Measurements from ENCODE around the gene WNT8B.

WNT8B gene

DNA sequence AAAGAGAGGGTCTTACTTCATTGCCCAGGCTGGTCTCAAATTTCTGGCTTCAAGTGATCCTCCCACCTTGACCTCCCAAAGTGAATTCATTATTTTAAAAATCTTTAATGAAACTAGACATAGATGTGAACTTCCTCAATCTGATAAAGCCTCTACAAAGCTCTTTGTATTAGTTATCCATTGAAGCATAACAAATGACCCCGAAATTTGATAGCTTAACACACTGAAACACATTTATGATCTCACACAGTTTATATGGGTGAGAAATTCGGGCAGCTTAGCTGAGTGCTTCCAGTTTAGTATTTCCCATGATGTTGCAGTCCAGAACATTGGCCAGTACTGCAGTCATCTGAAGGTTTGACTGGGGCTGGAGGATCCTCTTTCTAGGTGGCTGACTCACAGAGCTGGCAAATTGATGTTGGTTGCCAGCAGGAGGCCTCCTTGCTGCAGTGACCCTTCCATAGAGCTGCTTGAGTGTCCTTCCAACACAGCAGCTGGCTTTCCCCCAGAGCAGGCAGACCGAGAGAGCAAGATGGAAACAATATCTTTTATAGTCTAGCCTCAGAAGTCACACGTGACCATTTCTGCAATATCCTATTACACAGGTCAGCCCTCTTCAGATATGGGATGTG lies 16.6 kb upstream of the WNT8B start:
- H3K79me2 ChIP-seq (ENCODE audit: insufficient read depth, low read depth): no peaks in the 10 kb centered on the region
- H3K27me3 ChIP-seq (ENCODE audit: insufficient read depth, low read depth): no peaks in the 10 kb centered on the region
- no peak overlapping the region for H3K27ac ChIP-seq
- no peak overlapping the region for H3K4me2 ChIP-seq
- no peaks in the 10 kb centered on the region for H4K20me1 ChIP-seq (ENCODE audit: insufficient read depth)
- no peaks in the 10 kb centered on the region for H3K4me1 ChIP-seq (ENCODE audit: low read depth, poor library complexity, severe bottlenecking)
- no peak overlapping the region for H2AFZ ChIP-seq (ENCODE audit: low read depth)
- no peaks in the 10 kb centered on the region for H3K36me3 ChIP-seq (ENCODE audit: insufficient read depth)
- H3K4me3 ChIP-seq (IDR thresholded peaks at IDR 0.05; ENCODE audit: insufficient read depth, low read depth, low read length): no peak overlapping the region
- TF ChIP-seq, protein P1, sequence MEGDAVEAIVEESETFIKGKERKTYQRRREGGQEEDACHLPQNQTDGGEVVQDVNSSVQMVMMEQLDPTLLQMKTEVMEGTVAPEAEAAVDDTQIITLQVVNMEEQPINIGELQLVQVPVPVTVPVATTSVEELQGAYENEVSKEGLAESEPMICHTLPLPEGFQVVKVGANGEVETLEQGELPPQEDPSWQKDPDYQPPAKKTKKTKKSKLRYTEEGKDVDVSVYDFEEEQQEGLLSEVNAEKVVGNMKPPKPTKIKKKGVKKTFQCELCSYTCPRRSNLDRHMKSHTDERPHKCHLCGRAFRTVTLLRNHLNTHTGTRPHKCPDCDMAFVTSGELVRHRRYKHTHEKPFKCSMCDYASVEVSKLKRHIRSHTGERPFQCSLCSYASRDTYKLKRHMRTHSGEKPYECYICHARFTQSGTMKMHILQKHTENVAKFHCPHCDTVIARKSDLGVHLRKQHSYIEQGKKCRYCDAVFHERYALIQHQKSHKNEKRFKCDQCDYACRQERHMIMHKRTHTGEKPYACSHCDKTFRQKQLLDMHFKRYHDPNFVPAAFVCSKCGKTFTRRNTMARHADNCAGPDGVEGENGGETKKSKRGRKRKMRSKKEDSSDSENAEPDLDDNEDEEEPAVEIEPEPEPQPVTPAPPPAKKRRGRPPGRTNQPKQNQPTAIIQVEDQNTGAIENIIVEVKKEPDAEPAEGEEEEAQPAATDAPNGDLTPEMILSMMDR (conservative IDR thresholded peaks at IDR 0.05; ENCODE audit: low read depth, low read length): no peak
- no peak overlapping the region for H3K9ac ChIP-seq

DNA sequence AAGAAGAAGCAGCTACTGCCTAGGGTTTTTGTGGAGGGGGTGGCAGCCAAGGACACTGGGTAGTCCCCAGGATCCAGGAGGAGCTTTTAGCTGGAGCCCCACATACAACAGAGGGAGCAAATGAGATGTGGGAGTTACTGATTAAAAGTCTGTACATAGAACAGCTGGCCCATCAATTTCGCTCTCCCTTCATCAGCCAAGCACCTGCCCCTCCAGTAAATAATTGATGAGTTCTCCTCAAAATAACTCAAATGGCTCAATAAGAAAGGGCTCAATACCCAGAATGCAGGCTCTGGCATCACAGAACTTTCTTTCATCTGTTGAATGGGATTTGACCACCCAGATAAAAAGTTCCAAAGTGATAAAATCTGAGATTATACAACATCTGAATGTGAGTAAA lies 15.1 kb upstream of the WNT8B start:
- Histone ChIP-seq H3K4me3 (IDR thresholded peaks at IDR 0.05; ENCODE audit: insufficient read depth, low read depth, low read length) (no peak overlapping the region), H4K20me1 (ENCODE audit: insufficient read depth) (no peaks in the 10 kb centered on the region), H3K4me2 (no peak overlapping the region), H3K9ac (no peak overlapping the region), H3K4me1 (ENCODE audit: low read depth, poor library complexity, severe bottlenecking) (no peaks in the 10 kb centered on the region), H3K27me3 (ENCODE audit: insufficient read depth, low read depth) (no peaks in the 10 kb centered on the region), H2AFZ (ENCODE audit: low read depth) (no peak overlapping the region), H3K27ac (no peak overlapping the region), H3K79me2 (ENCODE audit: insufficient read depth, low read depth) (no peaks in the 10 kb centered on the region), H3K36me3 (ENCODE audit: insufficient read depth) (no peaks in the 10 kb centered on the region)
- TF ChIP-seq, protein P1 (conservative IDR thresholded peaks at IDR 0.05; ENCODE audit: low read depth, low read length): no peak

DNA sequence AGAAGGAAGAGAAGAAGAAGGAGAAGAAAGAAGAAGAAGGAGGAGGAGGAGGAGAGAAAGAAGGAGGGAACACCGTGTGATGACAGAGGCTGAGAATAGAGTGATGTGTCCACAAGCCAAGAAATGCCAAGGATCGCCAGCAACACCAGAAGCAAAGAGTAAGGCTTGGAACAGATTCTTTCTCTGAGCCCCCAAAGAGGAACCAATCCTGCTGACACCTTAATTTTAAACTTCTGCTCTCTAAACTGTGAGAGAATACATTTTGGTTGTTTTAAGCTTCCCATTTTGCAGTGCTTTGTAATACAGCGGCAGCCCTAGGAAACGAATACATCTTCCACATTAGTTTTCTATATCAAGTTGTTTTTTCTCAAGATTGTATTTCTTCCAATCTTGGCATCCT lies 13.9 kb upstream of the WNT8B start:
- TF ChIP-seq, protein P1 (conservative IDR thresholded peaks at IDR 0.05; ENCODE audit: low read depth, low read length): no peak
- no peaks in the 10 kb centered on the region for H3K27me3 ChIP-seq (ENCODE audit: insufficient read depth, low read depth)
- no peak overlapping the region for H3K4me3 ChIP-seq (IDR thresholded peaks at IDR 0.05; ENCODE audit: insufficient read depth, low read depth, low read length)
- no peak overlapping the region for H3K9ac ChIP-seq
- H3K79me2 ChIP-seq (ENCODE audit: insufficient read depth, low read depth): no peaks in the 10 kb centered on the region
- H3K4me1 ChIP-seq (ENCODE audit: low read depth, poor library complexity, severe bottlenecking): no peaks in the 10 kb centered on the region
- H4K20me1 ChIP-seq (ENCODE audit: insufficient read depth): no peaks in the 10 kb centered on the region
- H3K36me3 ChIP-seq (ENCODE audit: insufficient read depth): no peaks in the 10 kb centered on the region
- no peak overlapping the region for H2AFZ ChIP-seq (ENCODE audit: low read depth)
- H3K4me2 ChIP-seq: no peak overlapping the region
- no peak overlapping the region for H3K27ac ChIP-seq

DNA sequence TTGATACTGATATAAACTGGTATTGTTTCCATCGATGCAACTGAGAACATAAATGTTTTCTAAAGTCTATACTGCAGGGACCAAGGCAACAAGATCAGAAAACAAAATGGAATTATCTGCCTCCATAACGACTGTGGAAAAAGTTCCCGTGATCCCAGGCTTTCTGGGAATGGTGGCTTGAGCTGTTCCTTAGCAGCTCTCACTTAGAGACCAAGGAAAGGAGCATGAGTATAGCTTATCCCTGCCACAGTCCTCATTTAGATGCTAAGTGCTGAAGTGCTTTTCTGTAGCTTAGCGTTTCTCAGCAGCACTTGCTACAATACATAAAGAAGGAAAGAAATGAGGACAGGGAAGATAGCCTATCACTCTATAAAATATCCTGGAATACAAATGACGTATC lies 5.5 kb downstream of the WNT8B start:
- no peaks in the 10 kb centered on the region for H3K79me2 ChIP-seq (ENCODE audit: insufficient read depth, low read depth)

More for the DNA sequence above, 5.5 kb downstream of the WNT8B start:
- H2AFZ ChIP-seq (ENCODE audit: low read depth): no peak overlapping the region
- no peak overlapping the region for H3K9ac ChIP-seq
- no peak overlapping the region for H3K4me2 ChIP-seq
- H3K36me3 ChIP-seq (ENCODE audit: insufficient read depth): no peaks in the 10 kb centered on the region
- H3K27ac ChIP-seq: no peak overlapping the region
- no peaks in the 10 kb centered on the region for H3K4me1 ChIP-seq (ENCODE audit: low read depth, poor library complexity, severe bottlenecking)
- H3K27me3 ChIP-seq (ENCODE audit: insufficient read depth, low read depth): no peaks in the 10 kb centered on the region
- no peaks in the 10 kb centered on the region for H4K20me1 ChIP-seq (ENCODE audit: insufficient read depth)
- TF ChIP-seq, protein P1 (conservative IDR thresholded peaks at IDR 0.05; ENCODE audit: low read depth, low read length): no peak
- H3K4me3 ChIP-seq (IDR thresholded peaks at IDR 0.05; ENCODE audit: insufficient read depth, low read depth, low read length): no peak overlapping the region

Measured in KMS-11 (cell line).